SU-DHL-6 (cell line): ENCODE measurements around the gene TMEM120B.
"Not testable (repeated sequence)": the region's sequence is repeated elsewhere in the genome, so short reads cannot be mapped to it uniquely, and the experiment has no call there.

Experiments used
- EZH2phosphoT487 ChIP-seq: fragments of 200-600 bp; sonication (generic), shearing (Covaris generic); conservative IDR thresholded peaks from 2 replicates; pipeline ENCODE4 v1.6.1; 2018; ENCODE audit warnings: mild to moderate bottlenecking, antibody characterized with exemption, low read length, moderate library complexity, mixed read lengths
- TF ChIP-seq, protein P1 (sequence below): fragments of 200-600 bp; sonication (generic); IDR thresholded peaks from one replicate; pipeline ENCODE4 v1.5.1; 2017; ENCODE audit warnings: antibody characterized with exemption, mild to moderate bottlenecking, low read length, moderate library complexity; ENCODE audit not compliant: insufficient read depth, poor library complexity, severe bottlenecking

DNA sequence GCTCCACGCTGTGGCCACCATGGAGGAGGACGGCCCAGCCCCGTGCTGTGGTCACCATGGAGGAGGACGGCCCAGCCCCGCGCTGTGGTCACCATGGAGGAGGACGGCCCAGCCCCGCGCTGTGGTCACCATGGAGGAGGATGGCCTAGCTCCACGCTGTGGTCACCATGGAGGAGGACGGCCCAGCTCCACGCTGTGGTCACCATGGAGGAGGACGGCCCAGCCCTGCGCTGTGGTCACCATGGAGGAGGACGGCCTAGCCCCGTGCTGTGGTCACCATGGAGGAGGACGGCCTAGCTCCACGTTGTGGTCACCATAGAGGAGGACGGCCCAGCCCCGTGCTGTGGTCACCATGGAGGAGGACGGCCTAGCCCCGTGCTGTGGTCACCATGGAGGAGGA is 46.0 kb downstream of the TMEM120B start:
- TF ChIP-seq, protein P1, sequence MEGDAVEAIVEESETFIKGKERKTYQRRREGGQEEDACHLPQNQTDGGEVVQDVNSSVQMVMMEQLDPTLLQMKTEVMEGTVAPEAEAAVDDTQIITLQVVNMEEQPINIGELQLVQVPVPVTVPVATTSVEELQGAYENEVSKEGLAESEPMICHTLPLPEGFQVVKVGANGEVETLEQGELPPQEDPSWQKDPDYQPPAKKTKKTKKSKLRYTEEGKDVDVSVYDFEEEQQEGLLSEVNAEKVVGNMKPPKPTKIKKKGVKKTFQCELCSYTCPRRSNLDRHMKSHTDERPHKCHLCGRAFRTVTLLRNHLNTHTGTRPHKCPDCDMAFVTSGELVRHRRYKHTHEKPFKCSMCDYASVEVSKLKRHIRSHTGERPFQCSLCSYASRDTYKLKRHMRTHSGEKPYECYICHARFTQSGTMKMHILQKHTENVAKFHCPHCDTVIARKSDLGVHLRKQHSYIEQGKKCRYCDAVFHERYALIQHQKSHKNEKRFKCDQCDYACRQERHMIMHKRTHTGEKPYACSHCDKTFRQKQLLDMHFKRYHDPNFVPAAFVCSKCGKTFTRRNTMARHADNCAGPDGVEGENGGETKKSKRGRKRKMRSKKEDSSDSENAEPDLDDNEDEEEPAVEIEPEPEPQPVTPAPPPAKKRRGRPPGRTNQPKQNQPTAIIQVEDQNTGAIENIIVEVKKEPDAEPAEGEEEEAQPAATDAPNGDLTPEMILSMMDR = not testable (repeated sequence)
- TF ChIP-seq EZH2phosphoT487 = not testable (repeated sequence)
